ENCODE results near the gene SLC17A7.

Gene SLC17A7

DNA sequence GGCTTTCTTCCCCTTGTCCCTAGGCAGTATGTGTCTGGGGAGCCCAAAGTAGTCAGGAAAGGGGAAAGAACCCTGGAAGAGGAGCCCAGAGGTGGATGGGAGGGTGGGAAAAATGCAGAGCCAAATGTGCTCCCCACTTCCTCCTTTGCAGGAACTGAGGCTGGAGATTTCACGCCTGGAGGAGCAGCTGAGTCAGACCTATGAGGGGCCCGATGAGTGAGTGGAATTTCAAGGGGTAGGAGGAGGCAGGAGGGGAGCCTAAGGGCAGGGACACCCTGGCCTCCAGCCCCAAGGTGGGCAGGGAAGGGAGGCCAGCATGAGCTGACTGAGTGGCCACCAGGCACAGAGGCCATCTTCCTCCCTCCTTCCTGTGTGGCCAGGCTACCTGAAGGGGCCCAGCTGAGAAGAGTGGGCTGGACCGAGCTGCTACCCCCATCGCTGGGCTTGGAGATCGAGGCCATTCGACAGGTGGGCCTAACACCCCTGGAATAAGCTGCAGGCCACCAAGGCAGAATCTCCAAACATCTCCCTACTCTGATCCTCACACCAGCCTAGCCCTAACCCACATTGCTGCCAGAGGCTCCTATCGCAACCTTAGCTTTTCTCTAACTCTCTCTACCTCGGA lies 32.4 kb downstream of the SLC17A7 start:
- Mint-ChIP-seq H3K9me3 (no peaks in the 10 kb centered on the region), H3K27ac (peak overlapping the region; percentile 89), H3K4me3 (peak overlapping the region; percentile 44 to 62), H3K27me3 (no peaks in the 10 kb centered on the region), H3K36me3 (no peaks in the 10 kb centered on the region), H3K4me1 (peaks cover 42 to 79% of the 10 kb centered on the region in 2 donors)
- DNase-seq = no peak
- ATAC-seq (replicated peaks) = peak; percentile 47

DNA sequence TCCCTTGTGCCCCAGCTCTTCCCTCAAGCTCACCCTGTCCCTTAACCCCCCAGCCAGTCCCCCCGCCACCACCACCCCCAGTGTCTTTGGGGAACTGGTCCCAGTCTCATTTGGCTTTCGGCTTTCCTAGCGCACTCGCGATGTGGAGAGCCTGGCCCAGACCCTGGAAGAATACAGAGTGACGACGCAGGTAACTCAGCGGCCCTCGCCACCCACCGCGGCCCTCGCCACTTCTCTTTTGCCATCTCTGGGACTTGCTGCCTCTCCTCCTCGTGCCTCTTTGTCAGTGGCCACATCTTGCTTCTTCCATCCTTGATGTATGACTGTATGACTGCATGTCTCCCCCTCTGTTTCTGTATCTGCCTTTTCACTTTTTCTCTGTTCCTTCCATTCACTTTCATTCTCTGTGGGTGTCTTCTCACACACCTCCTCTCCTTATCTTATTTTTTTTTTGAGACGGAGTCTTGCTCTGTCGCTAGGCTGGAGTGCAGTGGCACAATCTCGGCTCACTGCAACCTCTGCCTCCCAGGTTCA lies 33.8 kb downstream of the SLC17A7 start:
- H3K36me3 Mint-ChIP-seq = no peaks in the 10 kb centered on the region
- H3K4me3 Mint-ChIP-seq = no peak overlapping the region
- H3K27ac Mint-ChIP-seq = peak overlapping the region; percentile 0
- H3K27me3 Mint-ChIP-seq = no peaks in the 10 kb centered on the region
- no peak for ATAC-seq (replicated peaks)
- H3K9me3 Mint-ChIP-seq = no peaks in the 10 kb centered on the region
- peaks cover 48 to 79% of the 10 kb centered on the region in 2 donors for H3K4me1 Mint-ChIP-seq
- DNase-seq = no peak

DNA sequence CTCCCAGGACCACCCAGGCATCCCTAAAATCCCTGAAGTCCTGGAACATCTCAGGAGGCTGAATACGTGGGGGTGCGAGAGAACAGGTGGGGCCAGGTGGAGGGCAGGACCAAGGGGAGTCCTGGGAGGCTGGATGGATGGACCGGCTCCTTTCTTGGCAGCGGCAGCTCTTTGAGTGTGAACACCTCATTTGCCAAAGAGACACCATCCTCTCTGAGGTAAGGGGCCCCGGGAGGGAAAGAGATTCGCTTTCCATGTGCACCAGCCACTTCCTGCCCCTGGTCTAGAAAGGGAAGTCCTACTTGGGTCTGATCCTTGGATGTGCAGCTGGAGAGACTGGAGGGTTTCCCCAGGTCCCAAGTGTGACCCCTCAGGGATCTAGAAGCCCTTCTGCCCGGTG lies 34.2 kb downstream of the SLC17A7 start:
- DNase-seq (no peak), ATAC-seq (replicated peaks) (no peak)
- Mint-ChIP-seq H3K27ac (no peak overlapping the region), H3K4me1 (peaks cover 44 to 75% of the 10 kb centered on the region in 2 donors), H3K27me3 (no peaks in the 10 kb centered on the region), H3K36me3 (no peaks in the 10 kb centered on the region), H3K9me3 (no peaks in the 10 kb centered on the region), H3K4me3 (no peak overlapping the region)

DNA sequence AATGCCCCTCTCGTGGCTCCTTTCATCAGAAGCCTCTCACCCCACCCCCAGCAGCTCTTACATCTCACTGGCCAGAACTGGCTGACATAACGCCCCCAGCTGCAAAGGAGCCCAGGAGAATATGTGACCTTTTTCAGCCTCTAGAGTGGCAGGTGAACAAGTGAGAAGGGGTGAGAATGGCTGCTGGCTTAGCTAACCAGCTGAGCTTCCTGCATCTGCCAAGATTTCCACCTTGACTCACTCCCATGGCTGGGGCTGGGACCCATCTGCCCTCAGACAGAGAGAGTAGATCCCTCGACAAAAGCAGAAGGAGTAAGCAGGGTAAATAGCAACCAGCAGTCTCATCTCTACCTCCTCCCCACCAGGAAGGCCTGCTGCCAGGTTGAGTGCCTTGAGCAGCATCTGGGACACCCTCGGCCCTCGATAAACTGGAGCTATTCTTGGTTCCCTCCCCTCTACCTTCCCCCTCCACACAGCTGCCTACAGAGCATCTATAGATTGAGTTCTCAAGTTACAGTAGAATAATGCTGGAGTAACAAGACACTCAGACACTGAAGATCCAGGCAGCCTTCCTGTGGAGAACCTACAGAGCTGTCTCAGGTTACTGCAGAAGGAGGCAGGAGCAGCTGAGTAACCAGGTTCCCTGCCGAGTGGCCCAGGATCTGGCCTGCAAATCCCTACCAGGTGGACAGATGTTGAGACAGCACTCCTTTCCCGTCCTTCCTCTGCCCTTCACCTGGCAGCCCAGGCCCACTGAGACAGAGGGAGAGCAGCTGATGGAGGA lies 37.7 kb downstream of the SLC17A7 start:
- DNase-seq (peak; percentile 46), ATAC-seq (replicated peaks) (peak; percentile 90 to 96)
- H3K4me1 Mint-ChIP-seq = peaks cover 22 to 53% of the 10 kb centered on the region in 2 donors
- no peaks in the 10 kb centered on the region for H3K9me3 Mint-ChIP-seq
- H3K27me3 Mint-ChIP-seq = peaks cover 3% of the 10 kb centered on the region in 2 donors
- no peaks in the 10 kb centered on the region for H3K36me3 Mint-ChIP-seq
- peak overlapping the region in 1 of 2 donors; percentile 67 for H3K4me3 Mint-ChIP-seq
- peak overlapping the region; percentile 84 for H3K27ac Mint-ChIP-seq

DNA sequence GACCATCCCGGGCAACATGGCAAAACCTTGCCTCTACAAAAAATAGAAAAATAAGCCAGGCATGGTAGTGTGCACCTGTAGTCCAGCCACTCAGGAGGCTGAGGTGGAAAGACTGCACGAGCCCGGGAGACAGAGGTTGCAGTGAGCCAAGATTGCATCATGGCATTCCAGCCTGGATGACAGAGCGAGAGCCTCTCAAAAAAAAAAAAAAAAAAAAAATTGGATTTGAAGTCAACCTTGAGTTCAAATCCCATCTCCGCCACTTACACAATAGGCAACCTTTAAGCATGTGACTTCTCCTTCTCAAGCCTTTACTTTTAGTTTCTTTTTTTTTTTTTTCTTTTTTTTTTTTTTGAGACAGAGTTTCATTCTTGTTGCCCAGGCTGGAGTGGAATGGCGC lies 41.3 kb downstream of the SLC17A7 start:
- H3K36me3 Mint-ChIP-seq = no peaks in the 10 kb centered on the region
- no peak for DNase-seq
- peaks cover 5 to 12% of the 10 kb centered on the region in 2 donors for H3K27me3 Mint-ChIP-seq
- H3K27ac Mint-ChIP-seq = no peak overlapping the region
- no peaks in the 10 kb centered on the region for H3K9me3 Mint-ChIP-seq
- ATAC-seq (replicated peaks) = no peak
- H3K4me1 Mint-ChIP-seq = peaks cover 11 to 44% of the 10 kb centered on the region in 2 donors
- H3K4me3 Mint-ChIP-seq = no peak overlapping the region

GRCh38 chr19:49398931-49399330 lies 42.4 kb downstream of the SLC17A7 start:
- Mint-ChIP-seq H3K27me3 (peaks cover 5 to 12% of the 10 kb centered on the region in 2 donors), H3K27ac (no peak overlapping the region), H3K4me3 (no peak overlapping the region), H3K4me1 (peaks cover 10 to 33% of the 10 kb centered on the region in 2 donors), H3K9me3 (no peaks in the 10 kb centered on the region), H3K36me3 (no peaks in the 10 kb centered on the region)
- ATAC-seq (replicated peaks) (no peak), DNase-seq (no peak)

- H3K27ac Mint-ChIP-seq = no peak overlapping the region
- no peak overlapping the region for H3K4me3 Mint-ChIP-seq
- H3K9me3 Mint-ChIP-seq = no peaks in the 10 kb centered on the region
These were observed 43.2 kb downstream of the SLC17A7 start for GRCh38 chr19:49398001-49398615.

GRCh38 chr19:49396738-49397505 lies 44.4 kb downstream of the SLC17A7 start:
- no peak overlapping the region for H3K27ac Mint-ChIP-seq
- DNase-seq (no peak), ATAC-seq (replicated peaks) (no peak)
- no peaks in the 10 kb centered on the region for H3K36me3 Mint-ChIP-seq
- H3K4me3 Mint-ChIP-seq = no peak overlapping the region
- H3K27me3 Mint-ChIP-seq = peaks cover 8 to 12% of the 10 kb centered on the region in 2 donors
- peaks cover 3 to 29% of the 10 kb centered on the region in 2 donors for H3K4me1 Mint-ChIP-seq
- H3K9me3 Mint-ChIP-seq = no peaks in the 10 kb centered on the region

More at GRCh38 chr19:49398001-49398615, 43.2 kb downstream of the SLC17A7 start:
- Mint-ChIP-seq H3K4me1 (peaks cover 4 to 25% of the 10 kb centered on the region in 2 donors), H3K27me3 (peaks cover 5 to 12% of the 10 kb centered on the region in 2 donors), H3K36me3 (no peaks in the 10 kb centered on the region)
- ATAC-seq (replicated peaks) (no peak), DNase-seq (no peak)

DNA sequence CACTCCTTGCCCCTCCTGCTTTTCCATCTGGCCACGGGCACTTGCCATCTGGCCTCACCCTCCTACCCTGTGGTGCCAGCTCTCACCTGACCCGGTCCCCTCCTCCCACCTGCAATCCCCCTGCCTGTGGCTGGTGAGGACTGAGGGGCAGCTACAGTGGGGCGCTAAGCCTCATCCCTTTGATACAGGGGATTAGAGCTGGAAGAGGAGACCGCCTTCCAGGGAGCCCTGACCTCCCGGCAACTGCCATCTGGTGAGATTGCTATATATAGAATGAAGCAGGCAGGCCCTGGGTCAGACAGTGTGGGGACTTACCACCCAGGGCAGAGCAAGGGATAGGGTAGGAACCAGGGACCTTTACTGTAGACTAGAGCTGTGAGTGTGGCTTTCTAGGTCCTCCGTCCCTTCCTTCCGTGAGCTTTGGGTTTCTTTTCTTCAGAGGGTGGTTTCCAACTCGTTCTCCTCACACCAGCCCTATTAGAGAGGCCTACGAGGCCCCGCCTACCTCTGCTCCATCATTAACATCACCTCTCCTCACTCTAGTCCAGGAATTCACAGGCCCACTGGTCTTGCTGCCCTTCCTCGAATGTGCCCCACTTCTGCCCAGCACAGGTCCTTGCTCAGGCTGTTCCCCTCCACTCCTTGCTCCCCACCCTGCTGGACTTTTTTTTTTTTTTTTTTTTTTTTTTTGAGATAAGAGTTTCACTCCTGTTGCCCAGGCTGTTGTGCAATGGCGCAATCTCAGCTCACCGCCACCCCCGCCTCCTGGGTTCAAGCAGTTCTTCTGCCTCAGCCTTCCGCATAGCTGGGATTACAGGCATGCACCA lies 45.5 kb downstream of the SLC17A7 start:
- no peak overlapping the region for H3K4me3 Mint-ChIP-seq
- ATAC-seq (replicated peaks) = no peak
- H3K4me1 Mint-ChIP-seq = peaks cover 4 to 33% of the 10 kb centered on the region in 2 donors
- H3K27ac Mint-ChIP-seq = no peak overlapping the region
- peaks cover 9 to 12% of the 10 kb centered on the region in 2 donors for H3K27me3 Mint-ChIP-seq
- no peaks in the 10 kb centered on the region for H3K36me3 Mint-ChIP-seq
- H3K9me3 Mint-ChIP-seq = no peaks in the 10 kb centered on the region
- no peak for DNase-seq

GRCh38 chr19:49393881-49394280 lies 47.4 kb downstream of the SLC17A7 start:
- Mint-ChIP-seq H3K36me3 (no peaks in the 10 kb centered on the region), H3K4me1 (peaks cover 14 to 51% of the 10 kb centered on the region in 2 donors), H3K27ac (no peak overlapping the region), H3K4me3 (no peak overlapping the region), H3K27me3 (peaks cover 9 to 12% of the 10 kb centered on the region in 2 donors), H3K9me3 (no peaks in the 10 kb centered on the region)
- DNase-seq (no peak), ATAC-seq (replicated peaks) (no peak)

DNA sequence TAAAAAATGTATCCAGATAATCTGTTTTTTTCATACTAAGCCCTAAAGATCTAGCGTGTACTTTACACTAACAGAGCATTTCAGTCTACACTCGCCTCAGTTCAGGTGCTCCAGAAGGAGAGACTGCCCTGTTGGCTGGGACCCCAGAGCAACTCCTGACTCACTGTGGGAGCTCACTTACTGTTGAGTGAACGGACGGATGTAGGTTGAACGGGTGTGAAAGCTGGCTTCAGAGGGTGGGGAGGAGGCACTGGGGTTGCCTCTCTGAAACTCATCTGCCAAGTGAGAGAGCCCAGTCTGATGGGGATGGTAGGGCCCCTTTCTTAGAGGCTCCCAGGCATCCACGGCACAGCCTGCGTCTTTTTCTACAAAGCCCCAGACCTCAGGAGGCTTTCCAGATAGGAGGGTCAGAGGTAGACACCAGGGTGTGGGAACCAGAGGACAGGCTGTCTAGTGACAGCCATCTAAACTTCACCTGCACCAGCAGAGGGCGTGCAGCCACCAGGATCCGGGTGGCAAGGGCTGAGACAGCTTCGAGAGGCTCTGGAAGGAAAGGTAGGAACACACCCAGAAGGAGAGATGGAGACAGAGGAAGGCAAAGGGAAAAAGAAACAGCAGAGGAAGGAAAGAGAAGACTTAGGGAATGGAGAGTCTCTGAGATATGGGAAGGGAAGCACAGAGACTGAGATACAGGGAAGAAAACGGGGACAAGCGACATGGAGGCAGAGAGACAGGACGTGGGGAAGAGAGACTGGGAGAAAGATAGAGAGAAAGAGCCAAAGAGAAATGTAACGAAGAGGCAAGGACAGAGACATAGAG lies 49.5 kb downstream of the SLC17A7 start:
- Mint-ChIP-seq H3K36me3 (no peaks in the 10 kb centered on the region), H3K4me1 (peaks cover 21 to 58% of the 10 kb centered on the region in 2 donors), H3K27ac (no peak overlapping the region), H3K4me3 (no peak overlapping the region), H3K9me3 (no peaks in the 10 kb centered on the region), H3K27me3 (peaks cover 0 to 4% of the 10 kb centered on the region in 2 donors)
- peak; percentile 57 for DNase-seq
- peak; percentile 84 to 92 for ATAC-seq (replicated peaks)

- ATAC-seq (replicated peaks) (peak; percentile 45 to 60), DNase-seq (no peak)
- Mint-ChIP-seq H3K9me3 (no peaks in the 10 kb centered on the region), H3K4me1 (peaks cover 21 to 58% of the 10 kb centered on the region in 2 donors), H3K4me3 (no peak overlapping the region), H3K36me3 (no peaks in the 10 kb centered on the region), H3K27me3 (peaks cover 0 to 4% of the 10 kb centered on the region in 2 donors), H3K27ac (peak overlapping the region; percentile 26)
These were observed 50.4 kb downstream of the SLC17A7 start for GRCh38 chr19:49390929-49391359.

Measured in stimulated activated naive B cell treated with anti-CD40 and anti-IgM and Interleukin-4, amounts not matched to agents 10 μg/mL and 1 μg/mL and 100 μg/mL, for 72 hours (primary cell).